MM.1S (cell line): Measurements from ENCODE around the gene PUDP.

Experiments used
- DNase-seq: peaks from one replicate; pipeline ENCODE4 v3.0.0-alpha.2; 2015
- H2AFZ ChIP-seq: fragments of 300-600 bp; sonication (generic); 2 replicates; pipeline ENCODE4 v1.6.0; 2016; ENCODE audit warnings: antibody characterized with exemption, low read length
- H3F3A ChIP-seq: fragments of 300-600 bp; sonication (generic); 2 replicates; pipeline ENCODE4 v1.6.1; 2016; ENCODE audit warnings: mild to moderate bottlenecking, antibody characterized with exemption, low read length, moderate library complexity, mixed read lengths; ENCODE audit not compliant: insufficient read depth
- H3K27ac ChIP-seq: fragments of 300-600 bp; sonication (generic); 2 replicates; pipeline ENCODE4 v1.5.1; 2016; ENCODE audit warnings: mild to moderate bottlenecking, low read length
- H3K27me3 ChIP-seq: fragments of 300-600 bp; sonication (generic); replicated peaks from 2 replicates; pipeline ENCODE4 v1.6.0; 2016; ENCODE audit warnings: low read length; ENCODE audit not compliant: insufficient read depth
- H3K36me3 ChIP-seq: fragments of 300-600 bp; sonication (generic); replicated peaks from 2 replicates; pipeline ENCODE4 v1.6.1; 2016; ENCODE audit warnings: mild to moderate bottlenecking, low read length, mixed read lengths; ENCODE audit not compliant: insufficient read depth
- H3K4me1 ChIP-seq: fragments of 300-600 bp; sonication (generic); 2 replicates; pipeline ENCODE4 v1.6.1; 2016; ENCODE audit warnings: low read length, mixed read lengths
- H3K4me2 ChIP-seq: fragments of 300-600 bp; sonication (generic); 2 replicates; pipeline ENCODE4 v1.6.0; 2016; ENCODE audit warnings: low read depth, low read length
- H3K4me3 ChIP-seq: fragments of 300-600 bp; sonication (generic); 2 replicates; pipeline ENCODE4 v1.5.1; 2016; ENCODE audit warnings: low read length, mixed read lengths
- H3K79me2 ChIP-seq: fragments of 300-600 bp; sonication (generic); 2 replicates; pipeline ENCODE4 v1.6.1; 2016; ENCODE audit warnings: mixed run types, low read length, mixed read lengths
- H3K9ac ChIP-seq: fragments of 300-600 bp; sonication (generic); 2 replicates; pipeline ENCODE4 v1.6.1; 2016; ENCODE audit warnings: low read length, mixed read lengths
- H3K9me2 ChIP-seq: fragments of 300-600 bp; sonication (generic); replicated peaks from 2 replicates; pipeline ENCODE4 v1.6.1; 2016; ENCODE audit warnings: mild to moderate bottlenecking, low read length, mixed read lengths; ENCODE audit not compliant: insufficient read depth
- H3K9me3 ChIP-seq: fragments of 300-600 bp; sonication (generic); replicated peaks from 2 replicates; pipeline ENCODE4 v1.6.1; 2016; ENCODE audit warnings: mild to moderate bottlenecking, low read length, mixed read lengths; ENCODE audit not compliant: insufficient read depth
- H4K20me1 ChIP-seq: fragments of 300-600 bp; sonication (generic); 2 replicates; pipeline ENCODE4 v1.6.1; 2016; ENCODE audit warnings: mild to moderate bottlenecking, low read length, moderate library complexity, mixed read lengths; ENCODE audit not compliant: insufficient read depth
- CTCF ChIP-seq: fragments of 300-600 bp; sonication (generic); IDR thresholded peaks from 2 replicates; pipeline ENCODE4 v1.5.1; 2016; ENCODE audit warnings: antibody characterized with exemption, low read length, mixed read lengths
- EZH2 ChIP-seq: fragments of 300-600 bp; sonication (generic); optimal IDR thresholded peaks from 2 replicates; pipeline ENCODE3; 2017; ENCODE audit warnings: low read depth, mild to moderate bottlenecking, antibody characterized with exemption, low read length, mixed read lengths
- EZH2phosphoT487 ChIP-seq: fragments of 300-600 bp; sonication (generic); IDR thresholded peaks from 2 replicates; pipeline ENCODE4 v1.6.1; 2018; ENCODE audit warnings: antibody characterized with exemption, low read length

Gene PUDP

GRCh38 chrX:7132335-7133049, 15.5 kb downstream of the PUDP start:
- H3K4me1 ChIP-seq, result no peaks in the 10 kb centered on the region
- TF ChIP-seq EZH2 (no peak), CTCF (peak; percentile 10), EZH2phosphoT487 (no peak)
- no peaks in the 10 kb centered on the region for H3K27me3 ChIP-seq
- H2AFZ ChIP-seq, result no peak overlapping the region
- H3K9me2 ChIP-seq, result no peaks in the 10 kb centered on the region
- H3K27ac ChIP-seq, result no peak overlapping the region
- no peak for DNase-seq
- no peak overlapping the region for H3K9ac ChIP-seq
- no peaks in the 10 kb centered on the region for H4K20me1 ChIP-seq
- no peak overlapping the region for H3K4me2 ChIP-seq
- H3F3A ChIP-seq, result no peaks in the 10 kb centered on the region
- no peaks in the 10 kb centered on the region for H3K36me3 ChIP-seq
- H3K4me3 ChIP-seq, result no peak overlapping the region
- peaks cover 38% of the 10 kb centered on the region for H3K79me2 ChIP-seq
- no peaks in the 10 kb centered on the region for H3K9me3 ChIP-seq

GRCh38 chrX:7131621-7132020, 16.3 kb downstream of the PUDP start:
- TF ChIP-seq EZH2phosphoT487, result no peak
- no peak for TF ChIP-seq CTCF
- TF ChIP-seq EZH2, result no peak
- no peaks in the 10 kb centered on the region for H3K27me3 ChIP-seq
- no peaks in the 10 kb centered on the region for H3F3A ChIP-seq
- H3K4me1 ChIP-seq, result no peaks in the 10 kb centered on the region
- no peak for DNase-seq
- no peaks in the 10 kb centered on the region for H3K9me2 ChIP-seq
- H3K4me3 ChIP-seq, result no peak overlapping the region
- no peak overlapping the region for H3K9ac ChIP-seq
- H3K79me2 ChIP-seq, result peaks cover 37% of the 10 kb centered on the region
- H2AFZ ChIP-seq, result no peak overlapping the region
- no peaks in the 10 kb centered on the region for H4K20me1 ChIP-seq
- H3K27ac ChIP-seq, result no peak overlapping the region
- H3K36me3 ChIP-seq, result no peaks in the 10 kb centered on the region
- no peak overlapping the region for H3K4me2 ChIP-seq
- no peaks in the 10 kb centered on the region for H3K9me3 ChIP-seq

GRCh38 chrX:7127056-7127455, 20.9 kb downstream of the PUDP start:
- H3K36me3 ChIP-seq, result no peaks in the 10 kb centered on the region
- H3K27ac ChIP-seq, result no peak overlapping the region
- no peak overlapping the region for H3K4me3 ChIP-seq
- no peak overlapping the region for H3K9ac ChIP-seq
- TF ChIP-seq EZH2phosphoT487, result no peak
- no peak for TF ChIP-seq EZH2
- no peak for TF ChIP-seq CTCF
- H3F3A ChIP-seq, result no peaks in the 10 kb centered on the region
- no peak overlapping the region for H3K4me2 ChIP-seq
- H3K9me2 ChIP-seq, result no peaks in the 10 kb centered on the region
- H3K27me3 ChIP-seq, result no peaks in the 10 kb centered on the region
- no peak for DNase-seq
- H4K20me1 ChIP-seq, result no peaks in the 10 kb centered on the region
- H3K4me1 ChIP-seq, result no peaks in the 10 kb centered on the region
- H2AFZ ChIP-seq, result no peak overlapping the region
- H3K9me3 ChIP-seq, result no peaks in the 10 kb centered on the region
- H3K79me2 ChIP-seq, result peaks cover 13% of the 10 kb centered on the region
